CD14-positive monocyte (primary cell): ENCODE data around the gene MRPS18A. TPM values are rescaled to one million over a fixed set of nuclear protein-coding genes. Genes with fewer than 3 reads are reported as not detected.
A peak's percentile ranks its signal among the peaks of the same experiment; 100 is the strongest.

Experiments used
- DNase-seq, 3 donors: peaks; one replicate each; pipeline ENCODE4 v3.0.0-alpha.2; 2011 to 2022
- H2AFZ ChIP-seq: 2 replicates; pipeline ENCODE4 v1.6.0; 2012; ENCODE audit warnings: mild to moderate bottlenecking, low read depth, low read length, inconsistent platforms; ENCODE audit not compliant: insufficient read depth, poor library complexity, severe bottlenecking
- H3K27ac ChIP-seq, 2 donors: 1 replicate in 1 of 2; 2 replicates in 1 of 2; pipeline ENCODE4 v1.5.1; 2012 to 2013; ENCODE audit warnings: low read length in 2 of 2, control low read depth in 1 of 2, inconsistent platforms in 1 of 2, low read depth in 1 of 2, mild to moderate bottlenecking in 1 of 2
- H3K27me3 ChIP-seq, 2 donors: one replicate each; pipeline versions ENCODE4 v1.6.0 to v1.6.1; 2011 to 2013; ENCODE audit warnings: low read length in 2 of 2; ENCODE audit not compliant: control insufficient read depth in 2 of 2, insufficient read depth in 2 of 2
- H3K36me3 ChIP-seq, 2 donors: replicated peaks in 1 of 2; 1 replicate in 1 of 2; 2 replicates in 1 of 2; pipeline versions ENCODE4 v1.5.1 to v1.6.1; 2012 to 2013; ENCODE audit warnings: low read length in 2 of 2, control low read depth in 1 of 2, inconsistent platforms in 1 of 2, mild to moderate bottlenecking in 1 of 2; ENCODE audit not compliant: insufficient read depth in 2 of 2, control insufficient read depth in 1 of 2
- H3K4me1 ChIP-seq, 2 donors: 1 replicate in 1 of 2; 2 replicates in 1 of 2; pipeline versions ENCODE4 v1.5.1 to v1.6.1; 2012 to 2013; ENCODE audit warnings: low read length in 2 of 2, control low read depth in 1 of 2, inconsistent platforms in 1 of 2, mild to moderate bottlenecking in 1 of 2, moderate library complexity in 1 of 2; ENCODE audit not compliant: insufficient read depth in 2 of 2, control insufficient read depth in 1 of 2
- H3K4me2 ChIP-seq: replicated peaks from 2 replicates; pipeline ENCODE3; 2012; ENCODE audit warnings: low read length, moderate library complexity, mild to moderate bottlenecking; ENCODE audit not compliant: poor library complexity, severe bottlenecking; ENCODE audit errors: extremely low read depth
- H3K4me3 ChIP-seq, 3 experiments: fragments of 200-600 bp in 1 of 3; sonication (generic) in 1 of 3; replicated peaks in 1 of 3; 1 replicate in 2 of 3; 2 replicates in 1 of 3; pipeline ENCODE4 v1.5.1; 2011 to 2013; ENCODE audit warnings: low read length in 3 of 3, mild to moderate bottlenecking in 3 of 3, control low read depth in 2 of 3, low read depth in 2 of 3, inconsistent platforms in 1 of 3, moderate library complexity in 1 of 3
- H3K79me2 ChIP-seq: 2 replicates; pipeline ENCODE4 v1.6.0; 2012; ENCODE audit warnings: mild to moderate bottlenecking, control low read depth, inconsistent platforms, low read length, moderate library complexity; ENCODE audit not compliant: insufficient read depth
- H3K9ac ChIP-seq: 2 replicates; pipeline ENCODE4 v1.6.0; 2017; ENCODE audit warnings: low read length, mild to moderate bottlenecking; ENCODE audit not compliant: insufficient read depth, poor library complexity, severe bottlenecking
- H3K9me3 ChIP-seq, 2 donors: replicated peaks in 1 of 2; 1 replicate in 1 of 2; 2 replicates in 1 of 2; pipeline versions ENCODE4 v1.5.1 to v1.6.1; 2012 to 2013; ENCODE audit warnings: low read length in 2 of 2, control low read depth in 1 of 2; ENCODE audit not compliant: control insufficient read depth in 1 of 2, insufficient read depth in 1 of 2
- H4K20me1 ChIP-seq: 2 replicates; pipeline ENCODE4 v1.6.0; 2012; ENCODE audit warnings: mild to moderate bottlenecking, low read length, control low read depth, moderate library complexity; ENCODE audit not compliant: insufficient read depth
- H3K27ac Mint-ChIP-seq, 7 donors: one replicate each; pipeline ENCODE4 v1.8.0; 2020; ENCODE audit warnings: mild to moderate bottlenecking in 7 of 7, mixed read lengths in 7 of 7, moderate library complexity in 6 of 7, inconsistent platforms in 2 of 7
- H3K27me3 Mint-ChIP-seq, 3 donors: one replicate each; pipeline ENCODE4 v1.8.0; 2021 to 2022; ENCODE audit warnings: low read depth in 3 of 3, mild to moderate bottlenecking in 3 of 3, mixed read lengths in 3 of 3, moderate library complexity in 3 of 3, inconsistent platforms in 1 of 3
- H3K36me3 Mint-ChIP-seq, 2 donors: one replicate each; pipeline ENCODE4 v1.8.0; 2020; ENCODE audit warnings: mixed read lengths in 2 of 2, inconsistent platforms in 1 of 2, mild to moderate bottlenecking in 1 of 2
- H3K4me1 Mint-ChIP-seq: one replicate; pipeline ENCODE4 v1.8.0; 2020; ENCODE audit warnings: mild to moderate bottlenecking, mixed read lengths
- H3K4me3 Mint-ChIP-seq, 2 donors: one replicate each; pipeline ENCODE4 v1.8.0; 2020; ENCODE audit warnings: mild to moderate bottlenecking in 2 of 2, mixed read lengths in 2 of 2, moderate library complexity in 1 of 2
- H3K9me3 Mint-ChIP-seq, 7 donors: one replicate each; pipeline ENCODE4 v1.8.0; 2020 to 2022; ENCODE audit warnings: mixed read lengths in 7 of 7, mild to moderate bottlenecking in 6 of 7, moderate library complexity in 6 of 7, inconsistent platforms in 2 of 7
- CTCF ChIP-seq: fragments of 200-600 bp; IDR thresholded peaks from one replicate; pipeline ENCODE4 v1.8.0; 2022; ENCODE audit warnings: antibody characterized with exemption, mild to moderate bottlenecking
- WGBS: methylation state at CpG from one replicate; pipeline ENCODE4 v1.1.5; 2013; ENCODE audit warnings: missing lambda C conversion rate; ENCODE audit not compliant: insufficient coverage; 5-methylcytosine and 5-hydroxymethylcytosine counted together
- intact Hi-C, 2 donors: fragments of 100-400 bp; cut with micrococcal nuclease; formaldehyde crosslinking; loops; one replicate each; pipeline versions ENCODE4 v1.15.0 to v1.15.1; 2023
- polyA plus RNA-seq, 3 donors: library from polyadenylated mRNA; depleted of rRNA in 1 of 3; unstranded in 2 of 3; stranded (reverse) in 1 of 3; fragments of 300-500 nt in 2 of 3; fragments of >200 nt in 1 of 3; fragmentation: Illumina TruSeq in 2 of 3; gene quantifications; 1 replicate in 2 of 3; 2 replicates in 1 of 3; pipeline ENCODE4 v1.2.3, GENCODE V29; 2012 to 2021

The MRPS18A gene
- polyA plus RNA-seq, 3 donors = 17.3 to 45.3 (median 41.4) TPM

DNA sequence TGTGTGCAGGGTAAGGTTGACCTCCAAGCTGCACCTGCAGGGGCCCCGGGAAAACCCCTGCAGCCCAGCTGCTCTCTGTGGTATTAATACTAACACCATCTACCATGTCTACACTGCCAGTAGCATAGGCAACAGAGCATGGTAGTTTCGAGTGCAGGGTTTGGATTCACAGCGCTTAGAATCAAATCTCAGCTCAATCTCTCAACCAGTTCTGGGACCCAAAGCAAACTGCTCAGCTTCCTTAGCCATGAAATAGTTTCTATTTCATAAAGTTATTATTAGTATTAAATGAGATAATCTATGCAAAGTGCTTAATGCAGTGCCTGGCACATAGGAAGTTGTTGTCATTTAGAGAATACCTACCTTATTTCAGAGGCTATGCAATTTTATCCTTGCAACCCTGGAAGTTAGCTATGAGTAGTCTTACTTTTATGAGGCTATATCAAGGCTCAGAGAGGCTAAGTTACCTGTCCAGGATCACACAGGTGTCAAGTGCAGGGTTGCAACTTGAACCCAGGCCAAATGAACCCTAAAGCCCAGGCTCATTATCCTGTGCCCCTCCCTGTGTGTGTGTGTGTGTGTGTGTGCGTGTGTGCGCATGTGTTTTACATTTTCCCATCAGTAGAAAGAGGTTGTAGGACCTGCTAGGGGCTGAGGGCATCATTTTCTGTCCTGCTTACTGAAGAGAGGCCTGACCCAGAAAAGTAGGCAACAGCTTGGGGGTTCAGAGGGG is 27.6 kb upstream of the MRPS18A start:
- no peaks in the 10 kb centered on the region for H3K9me3 ChIP-seq
- H3K4me3 Mint-ChIP-seq = no peak overlapping the region
- no peak overlapping the region for H2AFZ ChIP-seq
- H4K20me1 ChIP-seq = no peaks in the 10 kb centered on the region
- peaks cover 0 to 2% (median 0%) of the 10 kb centered on the region in 7 donors for H3K9me3 Mint-ChIP-seq
- intact Hi-C loops = no loop called here
- H3K4me3 ChIP-seq = no peak overlapping the region
- H3K36me3 ChIP-seq = no peaks in the 10 kb centered on the region
- no peak overlapping the region for H3K4me2 ChIP-seq
- peaks cover 0 to under 1% of the 10 kb centered on the region in 2 donors for H3K4me1 ChIP-seq
- peaks cover 8% of the 10 kb centered on the region for H3K4me1 Mint-ChIP-seq
- no peak for TF ChIP-seq CTCF
- H3K9ac ChIP-seq = no peak overlapping the region
- H3K27ac Mint-ChIP-seq = peak overlapping the region in 1 of 7 donors; percentile 7
- peaks cover 27 to 36% (median 32%) of the 10 kb centered on the region in 3 donors for H3K27me3 Mint-ChIP-seq
- H3K27ac ChIP-seq = no peak overlapping the region
- no peaks in the 10 kb centered on the region for H3K79me2 ChIP-seq
- H3K27me3 ChIP-seq = peaks cover 0 to 17% of the 10 kb centered on the region in 2 donors
- H3K36me3 Mint-ChIP-seq = peaks cover 0 to 4% of the 10 kb centered on the region in 2 donors
- 90% methylated on average over 2 of the region's 5 CpGs for WGBS
- DNase-seq = no peak

GRCh38 chr6:43714311-43715055 is 26.9 kb upstream of the MRPS18A start:
- H3K9ac ChIP-seq = no peak overlapping the region
- H3K9me3 ChIP-seq = no peaks in the 10 kb centered on the region
- peaks cover 0 to 11% of the 10 kb centered on the region in 2 donors for H3K27me3 ChIP-seq
- H3K4me3 Mint-ChIP-seq = no peak overlapping the region
- peaks cover 20 to 29% (median 28%) of the 10 kb centered on the region in 3 donors for H3K27me3 Mint-ChIP-seq
- intact Hi-C loops = no loop called here
- peaks cover 0 to 6% of the 10 kb centered on the region in 2 donors for H3K36me3 Mint-ChIP-seq
- peaks cover 15% of the 10 kb centered on the region for H3K4me1 Mint-ChIP-seq
- no peaks in the 10 kb centered on the region for H3K79me2 ChIP-seq
- DNase-seq = no peak
- no peaks in the 10 kb centered on the region for H3K36me3 ChIP-seq
- H2AFZ ChIP-seq = no peak overlapping the region
- peaks cover 5 to 8% of the 10 kb centered on the region in 2 donors for H3K4me1 ChIP-seq
- WGBS = 80% methylated on average over 6 of the region's 9 CpGs
- TF ChIP-seq CTCF = no peak
- H3K9me3 Mint-ChIP-seq = no peaks in the 10 kb centered on the region
- H3K27ac Mint-ChIP-seq = peak overlapping the region in 1 of 7 donors; percentile 60
- H3K4me2 ChIP-seq = no peak overlapping the region
- H3K27ac ChIP-seq = no peak overlapping the region
- H4K20me1 ChIP-seq = no peaks in the 10 kb centered on the region
- H3K4me3 ChIP-seq = no peak overlapping the region
